GM18520 (cell line): ENCODE data around the gene FN1.

Experiments used
- ATAC-seq: cut with Tn5 transposase; IDR thresholded peaks from one replicate; pipeline ENCODE4 v1.9.1; 2021; ENCODE audit not compliant: unreplicated experiment

The FN1 gene

DNA sequence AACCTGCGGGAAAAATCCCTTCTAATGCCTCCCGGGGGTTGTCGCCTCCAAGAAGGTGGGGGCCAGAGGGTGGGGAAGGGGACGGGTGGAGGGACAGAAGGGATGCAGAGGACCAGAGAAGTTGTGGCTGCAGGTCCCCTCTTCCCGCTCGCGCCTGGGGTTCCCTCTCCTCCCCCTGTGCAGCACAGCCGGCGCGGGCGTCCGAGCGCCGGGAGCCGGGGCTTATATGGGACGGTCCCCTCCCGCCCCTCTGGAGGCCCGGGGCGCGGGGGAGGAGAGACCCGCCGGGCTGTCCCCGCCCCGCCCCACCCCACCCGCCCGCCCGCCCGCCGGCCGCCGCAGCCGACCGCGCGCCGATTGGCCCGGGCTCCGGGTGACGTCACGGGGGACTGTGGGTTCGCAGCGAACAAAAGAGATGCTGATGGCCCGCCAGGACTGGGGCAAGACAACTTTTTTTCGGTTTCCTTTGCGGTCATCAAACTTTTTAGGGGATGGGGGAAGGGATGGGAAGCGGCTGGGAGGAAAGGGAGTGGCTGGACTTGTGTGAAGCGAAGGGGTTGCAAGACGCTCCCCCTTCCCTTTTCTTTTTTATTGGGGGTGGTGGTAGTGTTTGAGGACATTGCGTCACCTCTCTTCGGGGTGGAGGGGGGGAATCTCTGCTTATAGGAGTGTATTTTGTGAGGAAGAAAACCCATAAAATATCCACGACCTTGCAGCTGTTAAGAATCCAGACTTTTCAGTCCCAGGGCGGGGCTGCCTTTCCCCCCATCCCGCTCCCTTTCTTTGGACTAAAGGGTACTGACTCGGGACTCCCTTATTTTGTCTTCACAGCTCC is at the start of gene FN1:
Gene FN1, minus strand, starts transcription at position 199 of the 835 bp plus-strand sequence. CDS start 266 bp downstream, outside the sequence.
- peak; percentile 64 for ATAC-seq

DNA sequence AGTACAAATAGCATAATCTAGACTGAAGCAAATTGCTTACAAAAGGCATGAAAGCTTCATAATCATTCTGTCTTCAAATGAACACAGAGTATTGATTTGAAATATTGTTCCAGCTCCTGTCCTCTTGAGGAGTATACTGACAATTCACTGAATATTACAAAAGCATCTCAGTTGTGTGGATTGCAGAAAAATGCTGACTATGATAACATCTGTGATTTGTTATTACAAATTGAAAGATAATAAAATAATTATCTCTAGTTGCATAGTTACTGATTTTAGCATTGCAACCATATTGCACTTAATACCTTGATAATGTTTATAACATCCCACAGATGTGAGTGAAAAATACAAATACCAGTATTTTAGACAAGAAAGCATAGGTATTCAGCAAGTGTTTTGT is 49.2 kb upstream of the FN1 start:
- ATAC-seq, result no peak

- no peak for ATAC-seq
These were observed 48.7 kb upstream of the FN1 start for GRCh38 chr2:215484570-215484969.

DNA sequence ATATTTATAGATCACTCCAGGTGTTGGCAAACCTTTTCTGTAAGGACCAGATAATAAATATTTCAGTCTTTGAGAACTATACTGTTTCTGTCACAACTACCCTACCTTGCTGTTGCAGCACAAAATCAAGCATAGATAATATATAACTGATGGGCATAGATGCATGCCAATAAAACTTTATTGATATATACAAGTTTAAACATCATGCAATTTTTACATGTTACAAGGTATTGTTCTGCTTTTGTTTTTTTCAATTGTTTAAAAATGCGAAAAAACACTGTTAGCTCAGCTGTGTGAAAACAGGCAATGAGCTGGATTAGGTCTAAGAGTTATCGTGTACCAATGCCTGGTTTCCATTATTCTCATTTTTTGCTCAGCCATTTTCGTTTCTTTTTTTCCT is 47.6 kb upstream of the FN1 start:
- ATAC-seq, result no peak

DNA sequence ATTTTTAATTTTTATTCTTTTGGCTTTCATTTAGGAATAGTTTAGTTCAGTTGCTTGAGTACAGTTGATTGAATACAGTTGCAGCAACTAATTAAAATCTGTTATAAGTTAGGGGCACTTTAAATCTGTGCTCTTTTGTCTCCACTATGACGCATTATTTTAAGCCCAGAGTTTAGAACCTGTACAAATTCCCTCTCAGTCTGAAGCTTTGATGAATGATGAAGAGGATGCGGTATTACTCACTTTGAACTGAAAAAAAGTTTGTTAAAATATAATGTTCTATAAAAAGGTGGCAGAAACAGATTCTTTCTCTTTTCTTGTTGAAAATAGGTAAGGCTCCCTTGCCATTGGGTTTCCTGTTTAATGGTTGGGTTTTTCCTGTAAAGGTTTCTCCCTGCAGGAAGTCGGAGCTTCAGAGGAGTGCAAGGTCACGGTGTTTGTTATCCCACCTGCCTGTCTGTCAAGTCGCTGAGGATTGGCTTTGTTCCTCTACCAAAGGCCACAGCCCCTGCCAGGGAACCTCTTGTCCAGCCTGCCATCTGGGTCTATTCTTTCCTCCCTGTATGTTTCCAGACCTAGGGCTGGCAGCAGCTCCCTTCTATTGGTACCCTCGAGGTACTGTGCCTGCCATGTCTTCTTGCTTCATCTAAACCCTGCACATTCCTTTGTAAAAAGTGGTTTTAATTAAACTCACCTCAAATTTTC is 43.8 kb upstream of the FN1 start:
- no peak for ATAC-seq

DNA sequence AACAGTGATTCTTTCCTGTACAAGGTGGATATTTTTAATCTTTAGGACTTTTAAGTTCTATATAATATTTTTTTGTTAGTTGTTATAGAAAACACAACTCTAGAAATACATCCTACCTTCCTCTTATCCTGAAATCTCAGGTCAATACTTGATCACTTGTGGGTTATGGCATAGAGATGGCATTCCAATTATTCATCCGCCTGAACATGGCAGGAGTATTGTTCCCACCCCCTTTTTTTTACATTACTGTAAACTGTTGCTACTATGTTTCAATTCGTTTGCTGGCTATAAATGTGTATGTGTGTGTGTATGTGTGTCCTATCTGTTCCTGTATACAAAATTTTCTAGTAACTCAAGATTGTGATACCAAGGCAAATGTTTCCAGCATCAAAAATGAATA is 43.3 kb upstream of the FN1 start:
- no peak for ATAC-seq

DNA sequence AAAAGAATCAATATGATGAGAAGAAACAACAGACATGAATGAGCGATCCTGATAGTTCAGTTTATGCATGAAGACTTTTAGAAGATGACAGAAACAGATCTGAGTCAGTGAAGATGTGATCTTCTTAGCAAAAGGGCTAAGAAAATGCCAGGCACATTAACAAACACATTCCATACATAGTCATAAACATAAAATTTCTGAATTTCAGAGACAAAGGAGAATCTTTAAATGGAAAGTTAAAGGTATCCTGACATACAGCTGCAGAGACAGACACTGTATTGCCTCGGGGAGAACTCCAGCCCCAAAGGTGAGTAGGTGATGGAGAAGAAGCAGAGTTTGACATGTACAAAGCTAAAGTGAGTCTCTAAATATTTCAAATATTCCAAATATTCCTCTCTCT is 40.6 kb upstream of the FN1 start:
- no peak for ATAC-seq

DNA sequence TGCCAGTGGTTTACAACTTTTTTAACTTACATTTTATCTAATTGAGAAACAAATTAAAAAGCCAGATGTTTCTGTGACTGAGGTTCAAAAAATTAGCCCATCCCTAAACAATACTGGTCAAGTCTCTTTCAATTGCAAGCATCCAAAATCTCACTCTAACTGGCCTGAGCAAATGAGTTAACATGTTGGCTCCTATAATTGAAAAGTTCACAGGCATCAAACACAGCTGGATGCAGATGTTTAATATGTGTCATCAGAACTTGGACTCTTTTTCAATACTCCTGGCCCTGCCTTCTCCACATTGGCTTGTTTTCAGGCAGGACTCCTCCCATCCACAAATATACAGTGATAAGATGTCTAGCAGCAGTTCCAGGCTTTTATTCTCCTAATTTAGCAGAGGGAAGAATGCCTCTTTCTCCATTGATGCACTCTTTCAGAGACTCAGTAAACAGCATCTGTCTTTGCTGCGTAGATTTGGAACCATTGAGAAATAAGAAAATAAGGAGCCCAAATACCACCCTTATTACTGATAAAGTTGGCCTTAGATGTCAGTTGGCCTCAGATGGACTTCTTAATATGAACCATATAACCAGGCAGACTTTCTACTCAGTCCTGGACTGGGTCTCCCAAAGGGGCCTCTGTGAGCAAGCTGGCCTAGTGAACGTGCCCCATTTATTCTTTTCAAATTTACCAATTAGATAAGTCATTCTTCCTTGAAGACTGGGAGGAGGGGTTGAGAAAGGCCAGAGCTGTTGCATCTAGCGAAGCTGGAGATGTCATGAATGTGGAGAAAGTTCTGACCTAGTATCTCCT is 30.4 kb upstream of the FN1 start:
- no peak for ATAC-seq

GRCh38 chr2:215465256-215465655 is 29.4 kb upstream of the FN1 start:
- ATAC-seq, result no peak

GRCh38 chr2:215461836-215462532 is 26.1 kb upstream of the FN1 start:
- ATAC-seq, result no peak

- no peak for ATAC-seq
These were observed 25.0 kb upstream of the FN1 start for GRCh38 chr2:215460682-215461382.

DNA sequence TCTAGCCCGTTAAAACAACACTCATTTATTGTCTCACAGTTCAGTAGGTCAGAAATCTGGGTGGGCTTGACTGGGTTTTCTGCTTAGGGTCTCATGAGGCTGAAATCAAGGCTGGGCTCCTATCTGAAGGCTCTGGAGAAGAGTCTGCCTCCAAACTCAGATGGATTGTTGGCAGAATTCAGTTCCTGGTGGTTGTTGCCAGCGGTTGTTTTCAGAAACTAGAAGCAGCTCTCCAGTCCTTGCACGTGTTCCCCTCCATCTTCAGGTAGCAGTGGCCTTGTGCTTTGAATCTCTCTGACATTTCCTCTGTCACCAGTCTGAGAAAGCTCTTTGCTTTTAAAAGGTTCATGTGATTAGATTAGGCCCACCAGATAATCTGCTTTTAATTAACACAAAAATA is 20.1 kb upstream of the FN1 start:
- no peak for ATAC-seq

- peak; percentile 55 for ATAC-seq
These were observed 18.8 kb upstream of the FN1 start for GRCh38 chr2:215454519-215455246.

DNA sequence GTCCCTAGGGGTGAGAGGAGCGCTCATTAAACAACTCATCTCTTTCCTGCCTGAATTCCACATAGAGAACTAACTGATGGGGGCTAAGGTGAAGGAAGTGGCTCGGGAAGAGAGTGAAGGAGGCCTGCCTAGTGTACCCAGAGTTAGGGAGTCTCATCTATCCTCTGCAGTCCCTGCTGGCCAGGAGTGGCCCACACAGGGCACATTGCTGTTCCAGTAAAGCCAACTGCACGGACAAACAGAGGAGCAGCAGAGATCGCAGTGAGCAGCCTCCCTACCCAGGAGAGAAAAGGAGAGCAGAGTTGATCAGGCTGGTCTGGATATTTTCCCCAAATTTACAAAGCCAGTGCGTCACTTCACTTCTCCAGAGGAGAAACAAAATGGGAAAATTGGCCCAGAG is 16.9 kb upstream of the FN1 start:
- ATAC-seq, result no peak

DNA sequence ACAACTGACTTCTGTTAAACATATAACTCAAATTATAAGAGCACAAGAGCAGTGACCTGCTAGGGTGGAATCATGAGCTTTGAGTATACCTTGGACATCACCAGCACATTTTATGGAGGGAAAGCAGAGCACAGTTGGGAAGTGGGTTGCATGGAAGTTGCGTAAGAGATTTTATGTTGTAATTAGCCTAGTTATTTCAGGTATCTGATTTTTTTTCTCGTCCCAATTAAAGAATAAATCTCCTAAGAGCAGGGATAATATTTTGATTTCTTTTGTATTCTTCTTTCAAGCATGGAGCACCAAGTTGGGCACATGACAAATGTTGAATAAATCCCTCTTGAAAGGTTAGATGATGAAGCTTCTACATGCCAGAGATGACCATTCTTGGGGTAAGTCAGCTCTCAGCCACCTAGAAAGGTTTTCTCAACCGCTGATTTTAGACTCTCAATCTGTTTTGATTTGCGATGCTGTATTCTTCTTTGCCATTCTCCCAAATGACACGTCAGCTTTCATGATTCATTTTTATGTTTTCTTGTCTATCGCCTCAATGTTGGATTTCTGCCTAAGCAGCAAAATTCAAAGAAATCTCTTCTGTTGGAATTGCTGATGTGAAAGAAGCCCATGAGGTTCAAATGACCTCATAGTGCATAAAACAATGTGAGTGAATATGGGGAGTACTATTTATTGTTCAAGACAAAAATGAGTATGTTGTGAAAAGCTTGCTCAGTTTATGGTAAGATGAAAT is 15.3 kb upstream of the FN1 start:
- ATAC-seq, result no peak

GRCh38 chr2:215450188-215451011 is 14.5 kb upstream of the FN1 start:
- ATAC-seq, result no peak

GRCh38 chr2:215447673-215448081 is 11.8 kb upstream of the FN1 start:
- no peak for ATAC-seq

DNA sequence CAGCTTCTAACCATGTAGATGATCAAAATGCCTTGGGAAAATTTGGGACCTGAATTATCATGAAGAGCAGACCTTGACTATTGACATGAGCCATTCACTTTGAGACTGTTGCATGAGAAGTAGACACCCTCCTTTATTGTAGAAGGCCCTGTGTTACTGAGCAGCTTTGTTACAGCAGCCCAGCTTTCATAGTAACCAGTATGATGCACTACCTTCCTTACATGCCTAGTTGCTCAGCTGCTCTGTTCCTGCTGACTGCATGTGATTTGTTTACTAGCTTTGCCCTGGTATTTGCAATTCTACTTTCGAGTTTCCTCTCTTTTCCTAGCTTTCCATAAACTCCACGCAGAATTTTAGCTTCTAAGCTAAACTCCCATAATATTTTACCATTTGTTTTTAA is 11.2 kb upstream of the FN1 start:
- no peak for ATAC-seq
